Trophoblast cell (in vitro differentiated cells and primary cell): ENCODE measurements around the gene HIVEP1.

Experiments used
- DNase-seq, 2 donors: peaks; one replicate each; pipeline ENCODE4 v3.0.0-alpha.2; 2016
- H2AFZ ChIP-seq: 2 replicates; pipeline ENCODE4 v1.6.1; 2013; ENCODE audit warnings: low read length, moderate library complexity, mild to moderate bottlenecking; ENCODE audit not compliant: insufficient read depth, poor library complexity
- H2AK5ac ChIP-seq: 2 replicates; pipeline ENCODE4 v1.6.1; 2013; ENCODE audit warnings: mild to moderate bottlenecking, low read length
- H2BK120ac ChIP-seq: 2 replicates; pipeline ENCODE4 v1.6.1; 2013; ENCODE audit warnings: low read length, mild to moderate bottlenecking, moderate library complexity; ENCODE audit not compliant: insufficient read depth, poor library complexity
- H2BK12ac ChIP-seq: 2 replicates; pipeline ENCODE4 v1.6.1; 2013; ENCODE audit warnings: mild to moderate bottlenecking, low read length, moderate library complexity
- H2BK5ac ChIP-seq: 2 replicates; pipeline ENCODE4 v1.6.1; 2013; ENCODE audit warnings: low read length, low read depth, moderate library complexity, mild to moderate bottlenecking; ENCODE audit not compliant: poor library complexity
- H3K14ac ChIP-seq: 2 replicates; pipeline ENCODE4 v1.6.1; 2013; ENCODE audit warnings: mild to moderate bottlenecking, low read length
- H3K18ac ChIP-seq: 2 replicates; pipeline ENCODE4 v1.6.1; 2013; ENCODE audit warnings: mild to moderate bottlenecking, low read length
- H3K23ac ChIP-seq: 2 replicates; pipeline ENCODE4 v1.6.1; 2013; ENCODE audit warnings: low read length
- H3K27ac ChIP-seq: 2 replicates; pipeline ENCODE4 v1.5.1; 2013; ENCODE audit warnings: low read depth, mild to moderate bottlenecking, inconsistent platforms, low read length, moderate library complexity
- H3K27me3 ChIP-seq: 2 replicates; pipeline ENCODE4 v1.6.1; 2013; ENCODE audit warnings: inconsistent platforms, mild to moderate bottlenecking, low read length, moderate library complexity; ENCODE audit not compliant: insufficient read depth
- H3K36me3 ChIP-seq, 2 experiments: 1 replicate in 1 of 2; 2 replicates in 1 of 2; pipeline ENCODE4 v1.6.1; 2013; ENCODE audit warnings: low read length in 2 of 2, mild to moderate bottlenecking in 2 of 2, moderate library complexity in 1 of 2; ENCODE audit not compliant: insufficient read depth in 2 of 2, control insufficient read depth in 1 of 2
- H3K4ac ChIP-seq: 2 replicates; pipeline ENCODE4 v1.6.1; 2013; ENCODE audit warnings: low read depth, mild to moderate bottlenecking, low read length, moderate library complexity
- H3K4me1 ChIP-seq, 2 experiments: 1 replicate in 1 of 2; 2 replicates in 1 of 2; pipeline ENCODE4 v1.6.1; 2013; ENCODE audit warnings: low read length in 2 of 2, mild to moderate bottlenecking in 2 of 2, moderate library complexity in 1 of 2; ENCODE audit not compliant: insufficient read depth in 2 of 2, control insufficient read depth in 1 of 2
- H3K4me2 ChIP-seq: 2 replicates; pipeline ENCODE4 v1.6.1; 2013; ENCODE audit warnings: inconsistent platforms, mild to moderate bottlenecking, low read length, moderate library complexity
- H3K4me3 ChIP-seq: 2 replicates; pipeline ENCODE4 v1.5.1; 2013; ENCODE audit warnings: mild to moderate bottlenecking, low read depth, low read length, inconsistent platforms
- H3K79me1 ChIP-seq: one replicate; pipeline ENCODE4 v1.6.1; 2013; ENCODE audit warnings: low read length
- H3K79me2 ChIP-seq: 2 replicates; pipeline ENCODE4 v1.6.1; 2013; ENCODE audit warnings: low read length, mild to moderate bottlenecking; ENCODE audit not compliant: control insufficient read depth, insufficient read depth, poor library complexity
- H3K9ac ChIP-seq: 2 replicates; pipeline ENCODE4 v1.6.1; 2013; ENCODE audit warnings: mild to moderate bottlenecking, low read length
- H3K9me3 ChIP-seq: 2 replicates; pipeline ENCODE4 v1.6.1; 2013; ENCODE audit warnings: low read depth, mild to moderate bottlenecking, control low read depth, inconsistent platforms, low read length; ENCODE audit not compliant: insufficient read depth
- H4K12ac ChIP-seq: 2 replicates; pipeline ENCODE4 v1.6.1; 2013; ENCODE audit warnings: low read depth, mild to moderate bottlenecking, low read length, moderate library complexity
- H4K8ac ChIP-seq: 2 replicates; pipeline ENCODE4 v1.6.1; 2013; ENCODE audit warnings: low read depth, mild to moderate bottlenecking, low read length, moderate library complexity
- H4K91ac ChIP-seq: one replicate; pipeline ENCODE4 v1.6.1; 2013; ENCODE audit warnings: low read depth, mild to moderate bottlenecking, low read length, moderate library complexity
- WGBS: extraction: QIAGEN DNeasy Blood & Tissue Kit; methylation state at CpG from one replicate; pipeline ENCODE4 v1.1.7; 2013; ENCODE audit warnings: missing lambda C conversion rate; ENCODE audit not compliant: insufficient read length, insufficient coverage; ENCODE audit errors: extremely low coverage; 5-methylcytosine and 5-hydroxymethylcytosine counted together

HIVEP1 gene

DNA sequence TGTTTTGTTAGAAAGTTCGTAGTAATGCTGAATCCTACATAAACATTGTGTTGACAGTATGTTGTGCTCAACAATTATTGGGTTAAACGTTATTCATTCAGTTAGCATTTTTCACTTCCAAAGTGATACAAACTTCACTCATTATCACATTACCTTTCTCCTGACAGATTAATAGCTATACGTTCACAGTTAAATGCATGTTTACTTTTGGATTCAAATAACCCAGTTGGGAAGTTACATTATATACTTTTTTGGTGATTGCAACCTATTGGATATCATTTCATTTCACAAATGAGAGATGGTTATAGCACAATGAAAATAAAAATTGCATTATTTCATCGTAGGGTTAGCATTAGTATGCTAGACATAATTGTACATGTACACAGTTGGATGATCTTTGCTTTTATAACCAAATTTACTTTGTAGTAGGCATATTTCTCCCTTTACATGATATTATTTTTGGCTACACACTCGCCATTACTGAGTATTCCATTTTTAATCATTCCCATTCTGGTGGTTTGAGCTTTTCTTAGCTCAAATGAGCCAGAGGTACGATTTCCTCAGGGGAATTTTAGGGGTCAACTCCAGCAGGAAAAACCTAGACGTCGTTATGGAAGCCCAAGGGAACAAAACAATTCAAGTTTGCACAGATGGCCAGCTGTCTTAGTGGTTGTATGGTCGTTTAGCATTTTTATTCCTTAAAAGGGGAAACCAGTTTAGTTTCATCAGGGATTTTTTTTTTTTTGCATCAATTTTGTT lies 2.1 kb upstream of the HIVEP1 start:
- Histone ChIP-seq H4K12ac (no peak overlapping the region), H2AFZ (no peak overlapping the region), H3K4me3 (no peak overlapping the region), H3K36me3 (peaks cover 0 to 3% of the 10 kb centered on the region in 2 experiments), H3K4me1 (peaks cover 2 to 7% of the 10 kb centered on the region in 2 experiments), H3K79me1 (peaks cover 23% of the 10 kb centered on the region), H3K9me3 (no peaks in the 10 kb centered on the region), H3K4me2 (peak overlapping the region; percentile 88), H3K14ac (no peak overlapping the region), H4K8ac (no peak overlapping the region), H2BK5ac (no peak overlapping the region), H3K79me2 (peaks cover 16% of the 10 kb centered on the region), H3K4ac (no peak overlapping the region), H2BK12ac (no peak overlapping the region), H2BK120ac (no peak overlapping the region), H3K18ac (no peak overlapping the region), H3K27me3 (no peaks in the 10 kb centered on the region), H2AK5ac (no peak overlapping the region), H3K9ac (no peak overlapping the region), H3K23ac (no peak overlapping the region), H3K27ac (peak overlapping the region; percentile 91), H4K91ac (no peak overlapping the region)
- DNase-seq: no peak
- WGBS: no CpG with 5 or more reads among the region's 9 CpGs

DNA sequence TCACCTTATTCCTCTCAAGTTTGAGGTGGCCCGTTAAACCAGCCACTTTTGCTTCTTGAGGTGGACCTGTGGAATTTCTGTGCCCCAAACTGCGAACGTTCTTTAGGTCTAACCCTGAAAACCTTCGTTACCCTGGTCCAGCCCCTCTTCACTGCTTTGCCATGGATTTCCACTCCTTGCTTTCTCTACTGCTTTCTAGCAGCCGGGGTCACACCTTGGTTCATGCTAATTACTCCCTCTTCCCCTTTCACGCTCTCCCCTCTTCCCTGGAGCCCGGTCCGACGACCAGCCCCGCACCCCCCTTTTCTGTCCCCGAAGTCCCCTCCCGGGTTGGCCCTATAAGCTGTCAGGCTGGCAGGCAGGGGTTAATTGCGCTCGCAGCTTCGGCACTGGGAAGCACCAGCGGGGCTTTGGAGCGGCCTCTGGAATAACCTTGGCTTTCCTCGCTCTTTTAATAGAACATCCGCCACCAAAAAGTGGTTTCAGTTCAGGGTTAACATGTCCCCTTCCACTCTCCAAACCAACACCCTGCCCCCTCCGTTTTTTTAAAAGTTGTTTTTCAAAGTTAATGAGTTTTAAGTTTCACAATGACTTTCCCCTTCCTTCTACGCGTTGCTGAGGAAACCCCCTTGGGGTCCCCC lies 1.4 kb upstream of the HIVEP1 start:
- H3K27ac ChIP-seq: peak overlapping the region; percentile 91
- H3K9me3 ChIP-seq: no peaks in the 10 kb centered on the region
- peak overlapping the region; percentile 95 for H2BK5ac ChIP-seq
- peaks cover 2 to 7% of the 10 kb centered on the region in 2 experiments for H3K4me1 ChIP-seq
- peak in 1 of 2 donors; percentile 55 for DNase-seq
- H3K27me3 ChIP-seq: no peaks in the 10 kb centered on the region
- H3K79me1 ChIP-seq: peaks cover 23% of the 10 kb centered on the region
- peak overlapping the region; percentile 75 for H3K14ac ChIP-seq
- peak overlapping the region; percentile 86 for H4K8ac ChIP-seq
- H3K36me3 ChIP-seq: peaks cover 0 to 3% of the 10 kb centered on the region in 2 experiments
- H2BK12ac ChIP-seq: peak overlapping the region; percentile 46
- H3K23ac ChIP-seq: no peak overlapping the region
- H4K91ac ChIP-seq: peak overlapping the region; percentile 87
- H3K9ac ChIP-seq: peak overlapping the region; percentile 87
- H3K4ac ChIP-seq: peak overlapping the region; percentile 78
- no CpG with 5 or more reads among the region's 22 CpGs for WGBS
- peak overlapping the region; percentile 88 for H3K18ac ChIP-seq
- peaks cover 16% of the 10 kb centered on the region for H3K79me2 ChIP-seq
- H2AFZ ChIP-seq: peak overlapping the region; percentile 71
- H2BK120ac ChIP-seq: peak overlapping the region; percentile 96
- H4K12ac ChIP-seq: no peak overlapping the region
- H2AK5ac ChIP-seq: peak overlapping the region; percentile 55
- H3K4me2 ChIP-seq: peak overlapping the region; percentile 88
- peak overlapping the region; percentile 71 for H3K4me3 ChIP-seq

- H2BK12ac ChIP-seq: no peak overlapping the region
- H3K23ac ChIP-seq: no peak overlapping the region
- H3K9me3 ChIP-seq: no peaks in the 10 kb centered on the region
- H3K79me2 ChIP-seq: peaks cover 16% of the 10 kb centered on the region
- H3K79me1 ChIP-seq: peaks cover 23% of the 10 kb centered on the region
- H3K36me3 ChIP-seq: peaks cover 0 to 3% of the 10 kb centered on the region in 2 experiments
- H3K27ac ChIP-seq: peak overlapping the region; percentile 90
- peak overlapping the region; percentile 38 for H4K91ac ChIP-seq
- no peak overlapping the region for H4K8ac ChIP-seq
- no peak overlapping the region for H3K14ac ChIP-seq
- WGBS: no CpG with 5 or more reads among the region's 99 CpGs
- DNase-seq: peak; percentile 94 to 96
- H3K4ac ChIP-seq: no peak overlapping the region
- H3K4me2 ChIP-seq: peak overlapping the region; percentile 53
- H3K4me3 ChIP-seq: peak overlapping the region; percentile 85
- H2AFZ ChIP-seq: no peak overlapping the region
- H2AK5ac ChIP-seq: no peak overlapping the region
- H4K12ac ChIP-seq: no peak overlapping the region
- no peaks in the 10 kb centered on the region for H3K27me3 ChIP-seq
- peaks cover 2 to 7% of the 10 kb centered on the region in 2 experiments for H3K4me1 ChIP-seq
- no peak overlapping the region for H3K18ac ChIP-seq
- H3K9ac ChIP-seq: peak overlapping the region; percentile 73
- H2BK120ac ChIP-seq: no peak overlapping the region
- peak overlapping the region; percentile 7 for H2BK5ac ChIP-seq
These were observed 655 bp upstream of the HIVEP1 start for GRCh38 chr6:12011276-12012037.

DNA sequence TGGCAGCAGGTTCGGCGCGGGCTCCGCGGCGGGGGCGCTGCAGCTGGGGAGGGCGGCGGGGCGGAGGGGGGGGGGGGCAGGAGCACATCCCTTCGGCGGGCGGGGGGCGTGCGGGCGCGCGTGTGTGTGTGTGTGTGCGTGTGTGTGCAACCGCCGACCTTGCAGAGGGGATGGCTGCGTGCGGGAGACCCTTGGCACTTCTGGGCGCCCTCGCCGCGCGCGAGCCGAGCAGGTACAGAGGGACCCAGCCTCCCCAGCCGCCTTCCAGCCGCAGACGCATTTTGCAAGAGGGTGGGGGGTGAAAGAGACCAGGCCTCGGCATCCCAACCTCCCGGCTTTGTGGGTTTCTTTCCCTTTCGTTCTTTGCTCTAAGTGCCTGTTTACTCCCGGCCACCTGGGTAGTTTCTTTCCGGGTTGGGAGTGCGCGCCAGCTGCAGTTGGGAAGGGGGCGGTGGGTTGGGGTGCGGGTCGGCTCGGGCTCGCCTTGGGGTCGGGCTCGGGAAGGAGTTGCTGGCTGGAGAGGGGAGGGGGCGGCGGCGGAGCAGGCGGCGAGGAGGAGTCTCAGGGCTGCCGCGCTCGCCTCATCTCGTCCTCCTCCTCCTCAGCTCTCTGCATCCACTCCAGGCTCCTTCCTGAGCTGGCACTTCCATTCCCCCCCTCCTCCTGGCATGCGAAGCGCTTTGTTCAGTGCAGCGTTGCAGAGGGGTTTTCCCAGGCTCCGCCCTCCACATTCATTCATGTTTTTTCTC lies 620 bp downstream of the HIVEP1 start:
- H3K4me2 ChIP-seq: peak overlapping the region; percentile 98
- peaks cover 8 to 10% of the 10 kb centered on the region in 2 experiments for H3K36me3 ChIP-seq
- peak overlapping the region; percentile 82 for H3K4me3 ChIP-seq
- H2BK12ac ChIP-seq: peak overlapping the region; percentile 18
- H3K79me2 ChIP-seq: peaks cover 16% of the 10 kb centered on the region
- peak overlapping the region; percentile 92 for H3K14ac ChIP-seq
- H3K4ac ChIP-seq: peak overlapping the region; percentile 16
- DNase-seq: peak; percentile 83 to 85
- peak overlapping the region; percentile 86 for H2BK5ac ChIP-seq
- H2AFZ ChIP-seq: peak overlapping the region; percentile 67
- H4K12ac ChIP-seq: peak overlapping the region; percentile 22
- peak overlapping the region; percentile 83 for H4K91ac ChIP-seq
- H2BK120ac ChIP-seq: peak overlapping the region; percentile 56
- peaks cover 23% of the 10 kb centered on the region for H3K79me1 ChIP-seq
- no peaks in the 10 kb centered on the region for H3K27me3 ChIP-seq
- no CpG with 5 or more reads among the region's 60 CpGs for WGBS
- peak overlapping the region; percentile 92 for H3K18ac ChIP-seq
- peaks cover 0 to 7% of the 10 kb centered on the region in 2 experiments for H3K4me1 ChIP-seq
- H3K27ac ChIP-seq: peak overlapping the region; percentile 66
- H3K9ac ChIP-seq: no peak overlapping the region
- peak overlapping the region; percentile 46 for H4K8ac ChIP-seq
- no peak overlapping the region for H3K23ac ChIP-seq
- H3K9me3 ChIP-seq: no peaks in the 10 kb centered on the region
- H2AK5ac ChIP-seq: peak overlapping the region; percentile 35
